Kidney tubule cell (primary cell): ENCODE measurements around the gene NFE2.
"Not testable (repeated sequence)": the region's sequence is repeated elsewhere in the genome, so short reads cannot be mapped to it uniquely, and the experiment has no call there.

Experiments
- DNase-seq: peaks from one replicate; pipeline ENCODE4 v3.0.0-alpha.2; 2018; ENCODE audit warnings: low spot score

NFE2 gene

DNA sequence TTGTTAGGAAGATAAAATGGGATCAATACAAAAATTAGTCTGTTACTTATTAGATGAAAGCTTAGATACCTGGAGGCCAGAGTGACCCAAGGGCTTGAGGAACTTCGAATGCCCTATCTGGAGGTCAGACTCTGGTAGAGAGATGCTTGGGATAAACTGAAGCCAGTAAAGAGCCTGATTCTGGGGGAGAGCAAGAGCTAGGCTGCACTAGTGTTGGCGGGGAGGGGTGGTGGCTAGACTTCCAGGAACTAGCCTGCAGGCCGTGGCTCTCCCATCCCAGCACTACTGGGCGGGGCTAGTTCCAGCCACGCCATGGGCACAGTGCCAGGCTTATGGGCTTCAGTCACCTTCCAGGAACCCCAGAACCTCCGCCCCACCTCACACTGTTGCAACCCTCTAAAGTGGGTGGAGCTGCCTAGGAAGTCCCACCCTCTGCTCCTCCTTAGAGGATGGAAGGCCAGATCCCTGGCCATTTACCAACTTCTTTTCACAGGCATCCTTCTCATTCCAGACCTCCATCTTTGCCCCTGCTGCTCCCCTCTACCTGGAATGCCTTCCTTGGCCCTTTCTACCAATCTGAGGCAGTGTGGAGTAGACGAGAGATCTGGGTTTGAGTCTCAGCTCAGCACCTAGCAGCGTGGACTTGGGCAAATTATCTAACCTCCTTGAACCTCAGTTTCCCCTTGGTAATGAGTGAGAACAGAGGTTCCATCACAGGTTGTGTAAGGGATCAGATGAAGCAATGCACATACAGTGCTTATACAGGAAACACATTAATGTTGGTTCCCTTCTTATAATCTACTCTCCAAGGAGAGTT lies 6.3 kb upstream of the NFE2 start:
- DNase-seq = peak; percentile 77

- peak; percentile 28 for DNase-seq
Observed at GRCh38 chr12:54304187-54304810, 3.5 kb upstream of the NFE2 start.

- no peak for DNase-seq
Observed at GRCh38 chr12:54303640-54304039, 2.8 kb upstream of the NFE2 start.

- DNase-seq = no peak
Observed at GRCh38 chr12:54301428-54302048, 723 bp upstream of the NFE2 start.

DNA sequence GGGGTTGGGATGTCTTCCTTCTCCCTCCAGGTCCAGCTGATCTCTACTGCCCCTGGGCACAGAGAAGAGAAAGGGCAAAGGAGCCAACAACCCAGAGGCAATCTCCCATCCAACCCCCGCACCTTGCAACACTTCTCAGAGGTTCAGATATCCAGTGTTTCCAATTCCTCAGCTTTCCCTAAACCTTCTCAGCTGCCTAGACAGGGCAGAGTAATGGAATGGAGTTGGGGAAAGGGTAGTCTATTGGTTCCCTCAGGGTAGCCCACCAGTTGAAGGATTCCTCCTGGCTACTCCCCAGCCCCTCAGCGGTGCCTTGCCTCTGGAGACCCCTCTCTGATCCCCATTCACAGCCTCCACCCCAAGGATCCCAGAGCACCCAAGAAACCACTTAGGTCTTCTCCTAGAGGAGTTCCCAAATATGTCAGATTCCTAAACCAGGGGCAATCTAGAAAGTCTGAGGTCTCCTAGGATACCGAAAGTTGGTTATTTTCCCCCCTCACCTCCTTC lies 537 bp downstream of the NFE2 start:
- no peak for DNase-seq

DNA sequence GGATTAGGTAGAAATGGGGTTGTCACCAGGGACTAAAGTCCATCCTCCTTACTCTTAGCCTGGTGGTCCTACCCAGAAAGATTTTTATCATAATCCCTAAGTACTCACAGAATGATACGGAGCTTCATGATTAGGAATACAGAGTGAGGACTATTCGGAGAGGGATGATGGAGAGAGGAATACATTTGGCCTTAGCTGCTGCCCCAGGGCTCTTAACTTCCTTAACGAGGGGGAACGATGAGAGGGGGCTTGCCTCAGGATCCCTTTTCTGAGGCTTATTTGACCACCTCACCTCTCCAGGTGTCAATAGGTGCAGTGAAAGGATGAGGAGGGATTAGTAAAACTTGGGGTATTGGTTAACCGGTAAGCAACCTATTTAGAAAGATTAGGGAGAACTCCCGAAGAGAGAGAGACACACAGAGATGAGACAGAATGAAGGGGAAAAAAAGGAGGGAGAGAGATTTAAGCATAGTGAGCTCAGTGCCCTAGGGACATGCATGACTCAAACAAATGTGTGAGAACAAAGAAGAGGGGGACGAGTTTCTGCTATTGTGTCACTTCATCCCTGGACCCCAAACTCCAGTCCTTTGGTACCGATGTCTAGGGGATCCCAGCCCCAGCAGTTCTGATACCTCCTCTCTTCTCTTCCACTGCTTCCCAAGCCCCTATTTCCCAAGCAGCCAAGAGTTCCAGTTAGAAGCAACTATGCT lies 1.1 kb downstream of the NFE2 start:
- no peak for DNase-seq

DNA sequence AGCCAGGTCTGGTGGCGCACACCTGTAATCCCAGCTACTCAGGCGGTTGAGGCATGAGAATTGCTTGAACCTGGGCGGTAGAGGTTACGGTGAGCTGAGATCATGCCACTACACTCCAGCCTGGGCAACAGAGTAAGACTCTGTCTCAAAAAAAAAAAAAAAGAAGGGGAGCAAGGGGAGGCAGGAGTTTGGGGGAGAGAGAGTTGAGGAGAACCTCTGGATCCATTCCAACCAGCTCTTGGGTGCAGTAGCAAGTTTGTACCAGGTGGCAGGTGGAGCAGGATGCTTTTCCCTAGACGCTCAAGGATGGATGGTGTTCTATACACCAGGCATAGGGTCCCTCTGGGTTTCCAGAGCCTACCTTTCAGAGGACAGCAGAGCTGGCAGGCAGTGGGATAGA lies 1.9 kb downstream of the NFE2 start:
- no peak for DNase-seq

GRCh38 chr12:54296393-54297099 lies 4.3 kb downstream of the NFE2 start:
- no peak for DNase-seq

- DNase-seq = no peak
Observed at GRCh38 chr12:54294953-54295566, 5.8 kb downstream of the NFE2 start.

- DNase-seq = peak; percentile 34
Observed at GRCh38 chr12:54294152-54294952, 6.5 kb downstream of the NFE2 start.

DNA sequence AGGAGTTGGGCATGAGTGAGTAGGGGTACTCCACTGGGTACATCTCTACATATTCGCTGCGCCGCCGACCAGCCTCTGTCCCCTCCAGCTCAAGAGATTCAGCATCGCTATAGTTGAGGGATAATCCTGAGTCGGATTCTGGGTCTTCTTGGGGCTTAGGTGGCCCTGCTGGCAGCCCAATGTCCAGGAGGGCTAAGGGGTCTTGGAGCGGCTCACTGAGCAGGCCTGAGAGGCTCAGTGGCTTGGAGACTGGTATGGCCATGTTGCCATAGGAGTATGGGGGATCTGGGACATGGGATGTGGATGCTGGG lies 7.9 kb downstream of the NFE2 start:
- no peak for DNase-seq

- DNase-seq = no peak
Observed at GRCh38 chr12:54292083-54292930, 8.5 kb downstream of the NFE2 start.

DNA sequence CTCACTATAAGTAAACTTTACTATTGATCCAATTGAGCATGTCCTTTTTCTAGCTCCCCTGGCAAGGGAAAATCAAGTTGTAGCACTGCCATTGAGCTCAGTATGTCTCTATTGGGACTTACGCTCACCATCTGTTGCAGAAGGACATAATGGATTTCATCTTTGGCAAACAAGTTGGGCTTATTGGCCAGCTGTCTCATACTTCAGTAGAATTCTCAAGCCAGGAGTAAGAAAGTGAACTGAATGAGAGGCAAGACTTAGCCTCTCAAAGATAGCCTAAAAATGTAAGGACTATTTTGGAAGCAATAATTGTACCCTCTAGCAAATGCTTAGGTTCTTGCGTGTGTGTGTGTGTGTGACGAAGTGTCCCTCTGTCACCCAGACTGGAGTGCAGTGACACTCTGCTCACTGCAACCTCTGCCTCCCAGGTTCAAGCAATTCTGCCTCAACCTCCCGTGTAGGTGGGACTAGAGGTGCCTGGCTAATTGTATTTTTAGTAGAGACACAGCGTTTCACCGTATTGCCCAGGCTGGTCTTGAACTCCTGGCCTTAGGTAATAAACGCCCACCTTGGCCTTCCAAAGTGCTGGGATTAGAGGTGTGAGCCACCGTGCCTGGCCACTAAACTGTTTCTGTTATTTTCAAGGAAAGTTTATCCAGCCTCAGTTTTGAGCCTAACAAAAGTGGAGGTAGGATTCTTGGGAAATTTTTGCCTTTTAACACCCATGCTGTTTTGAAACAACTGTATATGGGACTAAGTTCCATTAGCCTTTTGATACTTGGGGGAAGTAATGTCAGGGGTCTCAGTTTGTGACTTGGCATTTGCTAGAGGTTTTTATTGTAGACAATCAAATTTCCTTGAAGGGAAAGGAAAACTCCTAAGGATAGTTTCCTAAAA lies 13.3 kb downstream of the NFE2 start:
- DNase-seq = no peak

- DNase-seq = peak; percentile 16
Observed at GRCh38 chr12:54286042-54287030, 14.5 kb downstream of the NFE2 start.

DNA sequence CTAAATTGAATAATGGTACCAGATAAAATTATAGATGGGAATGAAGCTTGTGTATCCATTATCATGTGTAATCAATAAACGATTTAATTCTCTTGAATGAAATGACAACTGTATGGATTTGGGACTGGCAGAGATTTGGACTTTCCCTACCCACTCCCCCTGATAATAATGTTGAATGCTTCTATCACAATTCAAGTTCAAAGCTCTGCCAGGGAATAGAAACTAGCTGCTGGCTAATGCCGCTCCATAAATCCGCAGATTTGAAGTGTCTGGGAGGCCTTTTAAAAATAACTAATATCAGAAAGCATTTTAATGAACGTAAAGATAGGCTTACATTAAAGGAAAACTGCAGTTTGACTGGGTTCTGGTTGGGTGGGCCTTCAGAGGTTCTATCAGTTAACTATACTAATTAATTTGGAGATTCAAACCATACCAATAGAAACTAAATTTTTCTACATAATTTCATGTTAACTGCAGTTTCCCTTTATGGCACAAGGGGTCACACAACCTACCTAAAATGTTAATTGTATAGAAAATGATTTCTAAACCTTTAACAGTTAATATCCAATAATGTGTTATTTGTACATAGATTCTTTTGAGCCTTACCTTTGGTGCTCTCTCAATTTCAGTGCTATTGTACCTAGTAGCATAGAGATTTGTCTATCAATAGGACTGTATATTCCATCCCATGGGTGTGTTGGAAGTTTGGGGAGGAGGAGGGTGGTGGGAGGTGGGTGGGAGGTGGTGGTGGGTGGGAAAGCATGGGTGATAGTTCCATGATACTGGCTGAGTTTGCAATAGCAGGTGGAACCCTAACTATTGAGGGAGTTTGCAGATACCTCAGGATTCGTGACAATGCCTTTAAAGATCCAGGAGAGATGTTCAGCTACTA lies 15.4 kb downstream of the NFE2 start:
- DNase-seq = no peak

- DNase-seq = not testable (repeated sequence)
Observed at GRCh38 chr12:54284070-54284780, 16.6 kb downstream of the NFE2 start.
